Activated T-cell treated with anti-CD3 and anti-CD28 coated beads for 4 hours (primary cell): Measurements from ENCODE around the gene SNX7.

Source experiments
- DNase-seq: peaks from one replicate; pipeline ENCODE4 v3.0.0-alpha.2; 2020

Gene SNX7

DNA sequence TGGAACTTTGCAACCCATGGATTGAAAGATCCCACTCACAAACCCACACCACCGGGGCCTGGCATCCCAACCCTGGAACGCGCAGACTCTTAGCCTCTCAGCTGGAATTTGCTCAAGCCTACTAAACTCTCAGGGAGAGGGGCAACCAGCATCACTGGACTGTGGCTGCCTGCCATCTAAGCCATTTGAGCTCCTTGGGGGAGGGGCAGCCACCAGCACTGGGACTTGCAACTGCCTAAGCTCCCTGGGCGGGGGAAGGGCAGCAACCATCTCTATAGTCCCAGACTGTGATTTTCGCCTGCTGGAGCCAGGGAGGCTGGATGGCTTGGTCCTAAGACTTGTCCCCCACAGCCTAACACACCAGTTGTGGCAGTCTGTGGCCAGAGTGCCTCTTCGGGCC lies 122.3 kb downstream of the SNX7 start:
- no peak for DNase-seq

GRCh38 chr1:98791498-98791897 lies 130.0 kb downstream of the SNX7 start:
- DNase-seq, result no peak

- no peak for DNase-seq
These were observed 130.6 kb downstream of the SNX7 start for GRCh38 chr1:98792123-98792522.

- no peak for DNase-seq
These were observed 131.6 kb downstream of the SNX7 start for GRCh38 chr1:98793136-98793535.

- peak; percentile 36 for DNase-seq
These were observed 132.8 kb downstream of the SNX7 start for GRCh38 chr1:98794196-98794886.

DNA sequence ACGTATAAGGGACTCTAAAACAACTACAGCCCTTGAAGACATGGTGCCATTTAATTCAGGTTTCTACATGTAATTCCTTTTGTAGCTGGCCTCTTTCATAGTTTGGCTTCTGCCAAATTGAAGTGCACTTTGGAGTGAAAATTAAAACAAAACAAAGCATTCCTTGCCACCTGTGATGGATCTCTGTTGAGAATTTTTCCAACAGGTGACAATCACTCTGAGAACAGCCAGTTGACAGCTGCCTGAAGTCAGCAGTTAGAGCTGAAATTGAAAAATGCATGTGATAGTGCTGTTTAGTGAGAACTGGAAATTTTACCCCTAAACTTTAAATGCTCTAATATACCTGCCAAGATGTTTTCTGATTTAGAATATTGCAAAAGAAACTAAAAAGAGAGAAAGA lies 134.5 kb downstream of the SNX7 start:
- DNase-seq, result no peak

DNA sequence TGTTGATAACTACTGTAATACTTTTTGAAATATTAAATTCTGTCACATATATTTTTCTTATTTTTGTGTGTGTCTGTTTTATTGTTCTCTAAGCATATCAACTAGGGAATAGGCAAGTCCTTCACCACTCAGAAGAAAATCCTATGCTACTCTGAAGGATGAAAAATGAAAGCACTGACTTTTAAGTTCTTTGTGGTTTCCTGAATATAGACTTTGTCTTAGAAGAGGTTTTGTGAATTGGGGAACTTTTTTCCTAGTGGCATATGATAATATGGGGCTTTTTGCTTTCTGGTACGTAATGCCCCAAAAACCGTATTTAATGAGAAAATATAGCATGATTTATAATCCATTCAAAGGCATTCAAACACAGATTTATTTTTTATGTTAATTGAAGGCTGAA lies 136.0 kb downstream of the SNX7 start:
- DNase-seq, result no peak
